Kidney epithelial cell (primary cell): ENCODE data around the gene PDZRN4. TPM values are rescaled to one million over a fixed set of nuclear protein-coding genes. Genes with fewer than 3 reads are reported as not detected.

Experiments used
- DNase-seq: peaks from one replicate; pipeline ENCODE4 v3.0.0-alpha.2; 2010; ENCODE audit warnings: low read depth
- H3K27me3 ChIP-seq: 2 replicates; pipeline ENCODE4 v1.6.0; 2011; ENCODE audit warnings: low read length; ENCODE audit not compliant: control insufficient read depth, insufficient read depth
- H3K36me3 ChIP-seq: 2 replicates; pipeline ENCODE4 v1.5.1; 2011; ENCODE audit warnings: low read length; ENCODE audit not compliant: control insufficient read depth, insufficient read depth
- H3K4me3 ChIP-seq: 2 replicates; pipeline ENCODE4 v1.5.1; 2011; ENCODE audit warnings: low read depth, mild to moderate bottlenecking, control low read depth, low read length
- total RNA-seq: library from RNA; depleted of rRNA; stranded (reverse); fragments of >200 nt; gene quantifications from 2 replicates; pipeline ENCODE4 v1.2.3, GENCODE V29; 2015
- TF ChIP-seq, protein P1 (sequence below): IDR thresholded peaks from 2 replicates; pipeline ENCODE4 v1.5.1; 2011; ENCODE audit warnings: mild to moderate bottlenecking, moderate library complexity, low read length, control low read depth, inconsistent platforms; ENCODE audit not compliant: insufficient read depth, poor library complexity, severe bottlenecking

PDZRN4 gene
- total RNA-seq, 1 donor from 2014 or later: not detected

DNA sequence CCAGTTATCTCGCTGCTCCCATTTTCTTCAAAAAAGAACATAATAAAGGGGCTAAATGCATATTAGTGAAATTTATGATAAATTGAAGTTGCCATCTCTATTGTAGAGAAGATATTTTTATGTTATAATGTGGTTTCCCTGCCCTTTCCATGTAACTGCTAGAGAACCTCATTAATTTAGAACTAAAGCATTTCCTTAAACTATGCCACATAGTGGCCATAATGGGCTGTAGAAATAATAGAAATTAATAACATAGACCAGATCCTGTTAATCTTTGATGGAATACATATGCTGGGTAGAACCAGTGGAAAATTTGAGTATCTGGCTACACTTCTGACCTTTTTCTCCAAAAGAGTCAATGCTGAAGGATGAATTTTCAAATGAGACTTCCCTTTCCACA is 376.7 kb downstream of the PDZRN4 start:
- no peak for DNase-seq
- H3K4me3 ChIP-seq: no peak overlapping the region
- H3K27me3 ChIP-seq: no peaks in the 10 kb centered on the region
- TF ChIP-seq, protein P1, sequence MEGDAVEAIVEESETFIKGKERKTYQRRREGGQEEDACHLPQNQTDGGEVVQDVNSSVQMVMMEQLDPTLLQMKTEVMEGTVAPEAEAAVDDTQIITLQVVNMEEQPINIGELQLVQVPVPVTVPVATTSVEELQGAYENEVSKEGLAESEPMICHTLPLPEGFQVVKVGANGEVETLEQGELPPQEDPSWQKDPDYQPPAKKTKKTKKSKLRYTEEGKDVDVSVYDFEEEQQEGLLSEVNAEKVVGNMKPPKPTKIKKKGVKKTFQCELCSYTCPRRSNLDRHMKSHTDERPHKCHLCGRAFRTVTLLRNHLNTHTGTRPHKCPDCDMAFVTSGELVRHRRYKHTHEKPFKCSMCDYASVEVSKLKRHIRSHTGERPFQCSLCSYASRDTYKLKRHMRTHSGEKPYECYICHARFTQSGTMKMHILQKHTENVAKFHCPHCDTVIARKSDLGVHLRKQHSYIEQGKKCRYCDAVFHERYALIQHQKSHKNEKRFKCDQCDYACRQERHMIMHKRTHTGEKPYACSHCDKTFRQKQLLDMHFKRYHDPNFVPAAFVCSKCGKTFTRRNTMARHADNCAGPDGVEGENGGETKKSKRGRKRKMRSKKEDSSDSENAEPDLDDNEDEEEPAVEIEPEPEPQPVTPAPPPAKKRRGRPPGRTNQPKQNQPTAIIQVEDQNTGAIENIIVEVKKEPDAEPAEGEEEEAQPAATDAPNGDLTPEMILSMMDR: no peak
- H3K36me3 ChIP-seq: no peaks in the 10 kb centered on the region

DNA sequence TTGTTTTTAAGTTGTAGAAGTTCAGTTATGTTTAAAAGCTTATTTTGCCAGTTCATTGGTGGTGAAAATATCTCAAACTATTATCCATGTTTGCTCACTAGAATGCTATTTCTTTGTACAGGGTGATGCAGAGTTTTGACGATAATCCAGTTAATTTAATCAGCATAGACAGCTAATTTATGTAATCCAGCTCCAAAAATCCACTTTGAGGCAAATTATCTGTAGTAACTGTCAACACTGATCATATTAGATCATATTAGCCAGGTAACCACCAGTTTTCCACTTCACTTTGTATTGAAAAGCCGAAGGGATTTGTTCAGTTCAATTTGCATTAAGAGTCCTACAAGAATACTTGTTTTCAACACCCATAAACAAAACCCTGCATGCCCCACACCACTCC is 378.6 kb downstream of the PDZRN4 start:
- no peak overlapping the region for H3K4me3 ChIP-seq
- no peaks in the 10 kb centered on the region for H3K27me3 ChIP-seq
- H3K36me3 ChIP-seq: no peaks in the 10 kb centered on the region
- DNase-seq: no peak
- TF ChIP-seq, protein P1: no peak

DNA sequence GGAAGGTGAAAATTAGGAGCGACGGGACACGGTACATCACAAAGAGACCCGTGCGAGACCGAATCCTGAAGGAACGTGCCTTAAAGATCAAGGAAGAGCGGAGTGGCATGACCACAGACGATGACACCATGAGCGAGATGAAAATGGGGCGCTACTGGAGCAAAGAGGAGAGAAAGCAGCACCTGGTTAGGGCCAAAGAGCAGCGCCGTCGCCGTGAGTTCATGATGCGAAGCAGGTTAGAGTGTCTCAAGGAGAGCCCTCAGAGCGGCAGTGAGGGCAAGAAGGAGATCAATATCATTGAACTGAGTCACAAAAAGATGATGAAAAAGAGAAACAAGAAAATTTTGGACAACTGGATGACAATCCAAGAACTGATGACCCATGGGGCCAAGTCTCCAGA is 385.3 kb downstream of the PDZRN4 start:
- Histone ChIP-seq H3K27me3 (no peaks in the 10 kb centered on the region), H3K36me3 (no peaks in the 10 kb centered on the region), H3K4me3 (no peak overlapping the region)
- DNase-seq: no peak
- TF ChIP-seq, protein P1: no peak

DNA sequence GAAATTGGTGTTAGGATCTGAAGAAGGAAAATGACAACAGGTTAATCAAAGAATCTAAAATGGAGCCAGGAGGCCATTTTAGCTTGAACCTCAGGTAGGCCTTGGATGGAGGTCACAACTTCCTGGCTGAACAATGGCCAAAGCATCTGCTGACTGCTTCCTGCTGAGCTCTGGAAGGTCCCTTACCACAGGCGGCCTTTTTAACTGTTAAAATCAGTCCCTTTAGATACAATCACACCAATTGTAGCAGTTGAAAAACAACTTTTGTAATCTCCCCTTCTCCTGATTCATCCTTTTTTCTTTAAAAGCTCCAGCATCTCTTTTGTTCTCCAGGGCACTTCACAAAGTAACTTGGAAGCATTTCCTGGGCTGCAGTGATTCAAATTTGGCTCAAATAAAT is 388.8 kb downstream of the PDZRN4 start:
- no peak overlapping the region for H3K4me3 ChIP-seq
- no peak for DNase-seq
- TF ChIP-seq, protein P1: no peak
- H3K36me3 ChIP-seq: no peaks in the 10 kb centered on the region
- no peaks in the 10 kb centered on the region for H3K27me3 ChIP-seq

DNA sequence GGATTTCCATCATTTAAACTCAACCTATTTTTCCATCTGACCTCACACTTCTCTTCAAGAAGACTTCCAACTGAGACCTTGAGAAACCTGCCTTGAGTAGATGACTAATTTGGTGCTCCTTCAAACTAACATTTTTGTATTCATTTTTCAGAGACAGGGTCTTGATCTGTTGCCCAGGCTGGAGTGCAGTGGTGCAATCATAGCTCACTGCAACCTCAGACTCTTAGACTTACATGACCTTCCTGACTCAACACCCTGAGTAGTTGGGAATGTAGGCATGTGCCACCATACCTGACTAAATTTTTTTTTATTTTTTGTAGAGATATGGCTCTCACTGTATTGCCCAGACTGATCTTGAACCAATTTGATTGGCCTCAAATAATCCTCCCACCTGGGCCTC is 389.9 kb downstream of the PDZRN4 start:
- TF ChIP-seq, protein P1: no peak

DNA sequence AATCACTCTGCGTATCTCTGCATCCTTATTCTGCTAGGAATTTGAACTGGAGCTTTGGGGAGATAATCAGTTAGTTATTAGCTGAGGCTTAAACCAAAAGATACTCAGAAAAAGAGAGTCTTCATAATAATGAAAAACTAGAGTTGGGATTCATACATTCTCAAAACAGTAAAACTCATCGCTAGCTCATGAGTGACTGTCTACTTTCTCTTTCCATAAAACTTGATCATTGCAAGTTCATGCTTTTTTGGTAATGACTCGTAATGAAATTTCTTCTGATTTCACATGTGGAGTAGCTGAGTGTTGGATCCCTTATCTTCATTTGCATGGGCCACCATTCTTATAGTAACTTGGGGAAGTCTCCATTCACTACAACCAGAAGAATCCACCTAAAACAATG is 397.7 kb downstream of the PDZRN4 start:
- Histone ChIP-seq H3K27me3 (no peaks in the 10 kb centered on the region), H3K36me3 (no peaks in the 10 kb centered on the region), H3K4me3 (no peak overlapping the region)
- no peak for DNase-seq
- TF ChIP-seq, protein P1: no peak

More for the DNA sequence above, 389.9 kb downstream of the PDZRN4 start:
- Histone ChIP-seq H3K27me3 (no peaks in the 10 kb centered on the region), H3K36me3 (no peaks in the 10 kb centered on the region), H3K4me3 (no peak overlapping the region)
- DNase-seq: no peak
